Stimulated activated CD4-positive, alpha-beta T cell treated with anti-CD3 and anti-CD28 coated beads, Interleukin-1b, Interleukin-23, amount 100 ng/mL, for 48 hours (primary cell): Measurements from ENCODE around the gene DPP4.
"Not testable (repeated sequence)": the region's sequence is repeated elsewhere in the genome, so short reads cannot be mapped to it uniquely, and the experiment has no call there.

Experiments used
- DNase-seq: peaks from one replicate; pipeline ENCODE4 v3.0.0-alpha.2; 2020

Gene DPP4

DNA sequence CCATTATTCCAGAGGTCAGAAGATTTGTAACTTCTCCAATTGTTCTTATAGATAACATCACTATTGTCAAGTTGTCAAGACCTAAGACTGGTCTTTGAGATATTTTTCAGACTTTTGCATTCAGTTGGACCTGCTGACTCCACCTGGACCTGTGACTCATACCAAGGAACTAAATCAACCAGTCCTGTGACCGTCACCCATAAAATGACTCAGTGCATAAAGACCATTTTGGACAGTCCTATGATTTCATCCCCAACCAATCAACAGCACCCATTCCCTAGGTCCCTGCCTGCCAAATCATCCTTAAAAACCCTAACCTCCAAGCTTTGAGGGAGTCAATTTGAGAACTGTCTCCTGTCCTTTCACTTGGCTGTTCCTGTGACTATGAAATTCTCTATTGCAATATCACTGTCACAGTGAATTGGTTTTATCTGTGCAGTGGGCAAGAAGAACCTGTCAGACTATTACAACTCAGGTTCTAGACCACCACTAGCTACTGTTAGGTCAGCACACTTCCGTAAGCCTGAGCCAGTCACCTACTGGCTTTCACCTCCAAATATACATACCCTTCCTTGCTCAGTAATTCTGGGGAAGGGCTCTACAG lies 17.1 kb downstream of the DPP4 start:
- DNase-seq = no peak

DNA sequence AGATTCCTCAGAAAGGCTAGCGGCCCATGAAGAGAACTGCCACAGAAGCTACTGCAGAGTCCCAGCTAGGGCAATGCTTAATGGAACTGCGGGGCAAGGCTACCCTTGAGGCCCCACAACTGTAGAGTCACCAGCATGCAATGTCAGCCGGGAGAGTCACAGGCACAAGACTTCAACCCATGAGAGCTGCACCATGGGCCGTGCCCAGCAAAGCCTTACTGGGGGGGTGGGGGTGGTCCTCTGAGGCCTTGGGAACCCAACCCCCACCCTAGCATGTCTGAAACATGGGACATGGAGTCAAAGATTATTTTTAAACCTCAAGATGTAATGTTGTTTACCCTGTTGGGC lies 20.2 kb downstream of the DPP4 start:
- no peak for DNase-seq

- DNase-seq = no peak
Observed at GRCh38 chr2:162053066-162053807, 20.8 kb downstream of the DPP4 start.

GRCh38 chr2:162050513-162050961 lies 23.5 kb downstream of the DPP4 start:
- no peak for DNase-seq

DNA sequence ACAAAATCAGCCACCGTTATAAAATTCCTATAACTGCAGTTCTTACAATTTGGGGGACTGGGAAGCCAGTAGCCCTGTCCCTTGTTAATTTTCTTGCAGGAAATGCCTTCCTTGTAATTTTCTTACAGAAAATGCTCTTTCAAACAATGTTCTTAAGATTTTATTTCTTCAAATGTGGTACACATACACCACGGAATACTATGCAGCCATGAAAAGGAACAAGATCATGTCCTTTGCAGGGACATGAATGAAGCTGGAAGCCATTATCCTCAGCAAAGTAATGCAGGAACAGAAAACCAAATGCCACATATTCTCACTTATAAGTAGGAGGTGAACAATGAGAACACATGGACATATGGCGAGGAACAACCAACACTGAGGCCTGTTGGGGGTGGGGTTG lies 24.9 kb downstream of the DPP4 start:
- not testable (repeated sequence) for DNase-seq

DNA sequence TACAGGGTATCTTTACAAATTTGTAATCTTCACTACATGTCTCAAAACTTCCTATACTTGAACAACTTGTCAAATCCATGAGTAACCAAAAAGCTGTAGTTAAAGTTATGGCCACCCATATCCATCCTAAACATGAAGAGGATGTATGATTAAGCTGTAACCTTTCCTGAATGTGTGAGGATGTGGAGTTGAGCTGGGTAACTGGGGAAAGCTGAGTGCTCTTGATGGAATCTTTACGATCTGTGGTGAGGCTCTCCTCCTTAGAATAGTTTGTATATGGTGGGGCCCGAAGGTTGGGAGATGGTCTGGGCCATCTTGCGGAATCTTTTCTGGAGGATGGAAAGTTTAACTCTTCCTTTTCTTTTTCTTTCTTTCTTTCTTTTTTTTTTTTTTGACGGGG lies 29.4 kb downstream of the DPP4 start:
- DNase-seq = no peak

- DNase-seq = no peak
Observed at GRCh38 chr2:162043132-162043531, 30.9 kb downstream of the DPP4 start.

DNA sequence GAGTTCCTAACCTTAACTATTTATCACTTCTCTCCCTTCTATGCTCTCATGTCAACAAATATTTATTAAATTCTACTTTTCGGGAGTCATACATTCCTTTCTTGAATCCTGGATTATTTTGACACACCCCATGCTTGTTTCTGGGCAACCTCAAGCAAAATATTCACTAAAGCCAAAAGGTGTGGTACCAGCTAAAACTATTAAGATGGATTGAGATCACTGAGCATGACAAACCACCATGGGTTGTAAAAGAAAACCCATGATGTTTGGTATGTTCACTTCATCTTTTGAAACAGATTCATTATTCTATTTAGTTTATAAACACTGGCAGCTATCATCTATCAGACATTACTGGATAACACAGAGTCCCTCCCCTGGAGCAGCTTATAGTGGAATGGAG lies 32.5 kb downstream of the DPP4 start:
- no peak for DNase-seq

GRCh38 chr2:162038725-162039124 lies 35.3 kb downstream of the DPP4 start:
- DNase-seq = no peak

GRCh38 chr2:162037886-162038285 lies 36.1 kb downstream of the DPP4 start:
- no peak for DNase-seq

GRCh38 chr2:162037028-162037795 lies 36.8 kb downstream of the DPP4 start:
- DNase-seq = no peak

DNA sequence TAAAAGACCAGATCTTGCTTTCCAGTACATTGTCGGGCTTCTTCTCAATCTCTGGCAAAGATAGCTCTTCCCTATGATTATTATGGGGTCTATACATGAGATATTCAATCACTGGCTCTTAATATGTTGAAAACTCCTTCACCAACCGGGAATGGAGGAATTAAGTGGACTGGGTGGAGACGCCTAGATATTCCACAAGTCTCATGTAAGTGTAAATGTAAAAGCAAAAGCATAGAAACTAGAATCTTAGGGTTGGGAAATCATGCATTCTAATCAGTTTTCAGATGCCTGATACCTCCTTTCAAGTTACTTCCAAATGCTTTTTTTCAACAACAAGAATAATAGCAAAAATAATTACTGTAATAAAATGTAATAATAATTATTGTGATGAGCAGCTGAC lies 38.0 kb downstream of the DPP4 start:
- DNase-seq = no peak

GRCh38 chr2:162030363-162031190 lies 43.4 kb downstream of the DPP4 start:
- DNase-seq = no peak

DNA sequence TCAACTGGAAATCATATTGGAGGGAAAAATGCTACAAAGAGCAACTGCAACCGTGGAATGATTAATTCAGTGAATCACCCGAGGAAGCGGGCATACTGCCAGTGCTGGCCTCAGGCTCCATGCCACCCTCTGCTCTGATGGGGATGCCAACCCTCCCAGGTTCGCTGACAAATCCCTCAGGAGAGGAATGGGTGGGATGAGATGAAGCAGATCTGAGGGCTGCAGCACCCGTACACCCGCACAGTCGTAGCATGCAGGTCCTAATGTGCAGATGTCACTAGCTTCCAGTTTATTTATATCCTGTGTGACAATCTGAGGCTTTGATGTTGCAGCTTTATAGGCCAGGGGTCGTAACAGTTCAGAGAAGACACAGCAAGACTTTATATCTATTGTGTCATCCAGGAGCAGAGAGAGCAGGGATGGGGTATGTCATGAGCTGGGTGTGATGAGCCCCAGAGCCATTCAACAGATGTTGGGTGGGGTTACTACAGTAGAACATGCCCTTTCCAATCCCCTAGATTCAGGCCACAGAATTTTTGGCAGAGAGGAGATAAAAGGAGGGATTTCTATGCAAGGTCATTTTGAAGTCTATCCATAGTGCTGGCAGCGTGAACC lies 44.6 kb downstream of the DPP4 start:
- DNase-seq = no peak

- DNase-seq = no peak
Observed at GRCh38 chr2:162028511-162028910, 45.5 kb downstream of the DPP4 start.

DNA sequence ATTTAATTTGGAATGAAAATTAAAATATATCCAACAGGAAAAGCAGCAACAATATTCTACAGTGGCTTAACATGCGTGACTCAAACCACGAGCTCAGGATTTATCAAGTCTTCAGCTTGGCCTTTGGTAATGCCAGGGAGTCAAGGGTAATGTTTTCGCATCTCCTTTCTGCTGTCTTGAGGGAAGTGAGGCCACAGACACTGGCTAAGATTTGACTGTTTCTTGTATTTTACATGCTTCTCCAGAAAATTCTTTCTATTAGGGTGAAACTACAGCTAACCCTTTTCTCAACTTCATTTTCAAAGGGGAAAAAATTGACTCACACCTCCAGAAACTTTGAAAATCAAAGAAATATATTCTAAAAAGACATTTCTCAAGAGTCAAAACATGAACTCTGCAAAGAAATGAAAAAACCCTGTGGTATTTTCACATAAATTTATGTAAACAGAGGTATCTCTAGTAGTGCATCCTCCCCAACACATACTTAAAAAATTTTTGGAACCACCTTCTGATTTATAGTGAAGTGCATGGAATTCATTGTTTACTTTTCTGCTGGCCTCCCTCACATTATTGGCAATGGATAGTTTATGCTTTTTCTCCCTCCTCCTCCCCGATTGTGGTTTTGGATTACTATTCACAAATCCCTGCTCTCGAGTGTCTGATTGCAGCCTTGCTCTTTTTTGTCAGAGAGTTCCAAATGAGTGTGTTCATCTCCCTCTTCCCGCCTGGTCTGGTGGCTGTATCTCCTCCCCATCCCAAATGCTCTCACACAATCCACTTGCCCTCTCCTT lies 48.7 kb downstream of the DPP4 start:
- DNase-seq = no peak

- no peak for DNase-seq
Observed at GRCh38 chr2:162022290-162022945, 51.6 kb downstream of the DPP4 start.

GRCh38 chr2:162021516-162022058 lies 52.4 kb downstream of the DPP4 start:
- DNase-seq = no peak

GRCh38 chr2:162018530-162018929 lies 55.5 kb downstream of the DPP4 start:
- no peak for DNase-seq

DNA sequence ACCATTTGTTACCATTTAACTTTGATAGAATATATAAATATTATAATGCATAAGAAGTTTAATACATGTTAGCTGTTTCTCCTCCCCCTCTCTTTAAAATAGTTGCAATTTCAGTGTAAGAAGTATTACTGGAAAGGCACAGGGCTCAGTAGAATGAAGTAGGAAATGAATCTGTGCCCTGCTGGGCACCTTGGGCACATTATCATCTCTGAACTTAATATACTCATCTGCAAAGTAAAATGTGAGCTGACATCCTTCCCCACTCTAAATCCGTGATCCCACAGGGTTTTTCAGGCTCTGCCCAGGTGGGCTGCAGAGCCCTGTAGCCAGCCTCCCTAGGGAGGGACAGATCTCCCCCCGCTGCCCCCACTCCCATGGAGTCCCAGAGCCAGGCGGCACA lies 56.8 kb downstream of the DPP4 start:
- DNase-seq = no peak

- no peak for DNase-seq
Observed at GRCh38 chr2:162016080-162016479, 57.9 kb downstream of the DPP4 start.
